Measurements from ENCODE around the gene WBP11. TPM values are rescaled to one million over a fixed set of nuclear protein-coding genes. Genes with fewer than 3 reads are reported as not detected.

WBP11 gene
- total RNA-seq, 1 experiment from 2014 or later = 108 TPM

- H3K79me2 ChIP-seq (ENCODE audit: insufficient read depth, low read length) = no peaks in the 10 kb centered on the region; the same call in 1 of the 2 replicates
- no peaks in the 10 kb centered on the region for H3K27me3 ChIP-seq (ENCODE audit: insufficient read depth, low read length)
- H4K8ac ChIP-seq (replicated peaks; ENCODE audit: insufficient read length, low read depth, low read length) = no peak overlapping the region
- H3K4me1 Mint-ChIP-seq = peaks cover 18 to 29% of the 10 kb centered on the region in 2 experiments
- no peak overlapping the region for H2AFZ ChIP-seq (ENCODE audit: low read length)
- no peak overlapping the region for H4K5ac ChIP-seq (ENCODE audit: insufficient read length, low read depth, low read length)
- peaks cover 18 to 33% (median 26%) of the 10 kb centered on the region in 3 experiments for H3K36me3 Mint-ChIP-seq (ENCODE audit: insufficient read depth in 1 of 3, low read depth in 3 of 3)
- peak; percentile 87 for DNase-seq
- H3K56ac ChIP-seq (ENCODE audit: insufficient read length, low read depth, low read length) = no peak overlapping the region
- no peak overlapping the region for H3K23ac ChIP-seq (ENCODE audit: insufficient read length, low read depth, low read length)
- no peak overlapping the region for H2BK20ac ChIP-seq (ENCODE audit: low read depth, low read length, poor library complexity, severe bottlenecking)
- H3K79me1 ChIP-seq (ENCODE audit: insufficient read depth, low read depth, low read length, poor library complexity, severe bottlenecking) = no peaks in the 10 kb centered on the region
- H3K9ac ChIP-seq (ENCODE audit: extremely low read depth, insufficient read length, low read length) = peak overlapping the region; percentile 92
- peaks cover 3% of the 10 kb centered on the region for H4K20me1 ChIP-seq (ENCODE audit: control insufficient read depth, insufficient read depth, insufficient read length)
- no peak overlapping the region for H2AK5ac ChIP-seq (ENCODE audit: insufficient read length, low read length)
- no peaks in the 10 kb centered on the region for H3K4me1 ChIP-seq (ENCODE audit: insufficient read depth, low read length)
- peak overlapping the region; percentile 87 for H3K27ac ChIP-seq (ENCODE audit: insufficient read length, low read depth, low read length)
- peak overlapping the region; percentile 89 for H3K4me2 ChIP-seq (ENCODE audit: insufficient read depth, insufficient read length, low read length)
- H2BK12ac ChIP-seq (ENCODE audit: insufficient read length, low read depth, low read length) = no peak overlapping the region
- TF ChIP-seq CTCF (conservative IDR thresholded peaks at IDR 0.05) = no peak; the same call in 2 of the 3 replicates
- H3K14ac ChIP-seq (ENCODE audit: insufficient read depth, low read length) = peak overlapping the region; percentile 65; the same call in 1 of the 2 replicates
- WGBS (ENCODE audit: extremely low coverage, insufficient read length, low lambda C conversion rate) = no CpG with 5 or more reads among the region's 26 CpGs
- no peak overlapping the region for H3T11ph ChIP-seq (ENCODE audit: low read length)
- H3K27ac Mint-ChIP-seq = peak overlapping the region; percentile 97 to 99 (median 98)
- H2BK15ac ChIP-seq (ENCODE audit: low read depth, low read length) = no peak overlapping the region
- peaks cover 7 to 9% of the 10 kb centered on the region in 2 experiments; a peak in 4 of 5 replicates for H3K9me3 Mint-ChIP-seq
- H2BK120ac ChIP-seq (ENCODE audit: low read depth, low read length, poor library complexity, severe bottlenecking) = no peak overlapping the region
- H3K27me3 Mint-ChIP-seq (ENCODE audit: low read depth) = peaks cover 5% of the 10 kb centered on the region; the same call in 1 of the 2 replicates
- H3K4me3 Mint-ChIP-seq = peak overlapping the region; percentile 96 to 98
- no peaks in the 10 kb centered on the region for H3K9me3 ChIP-seq (ENCODE audit: control insufficient read depth, low read depth, low read length)
- H2BK5ac ChIP-seq (ENCODE audit: insufficient read length, low read length) = no peak overlapping the region
- H3K4ac ChIP-seq (ENCODE audit: low read depth, low read length) = no peak overlapping the region
- peaks cover 8% of the 10 kb centered on the region for H3K23me2 ChIP-seq (ENCODE audit: insufficient read length, low read depth, low read length, poor library complexity, severe bottlenecking)
- peak overlapping the region; percentile 55 for H3K18ac ChIP-seq (ENCODE audit: insufficient read length, low read depth, low read length)
- no peak overlapping the region for H4K91ac ChIP-seq (ENCODE audit: insufficient read length, low read depth, low read length)
These were observed 33.8 kb downstream of the WBP11 start for GRCh38 chr12:14769466-14769968.

All from H9 (cell line).